LHCN-M2 (cell line): ENCODE measurements around the gene PRRG1. TPM values are rescaled to one million over a fixed set of nuclear protein-coding genes. Genes with fewer than 3 reads are reported as not detected.
"Not testable (repeated sequence)": the region's sequence is repeated elsewhere in the genome, so short reads cannot be mapped to it uniquely, and the experiment has no call there.

ENCODE experiments used
- DNase-seq: peaks from one replicate; pipeline ENCODE4 v3.0.0-alpha.2; 2012; ENCODE audit warnings: low read depth
- total RNA-seq: library from RNA; depleted of rRNA; stranded (reverse); fragments of >200 nt; gene quantifications from 2 replicates; pipeline ENCODE4 v1.2.3, GENCODE V29; 2014

Gene PRRG1
- total RNA-seq, 1 experiment from 2014 or later: 16.6 TPM

DNA sequence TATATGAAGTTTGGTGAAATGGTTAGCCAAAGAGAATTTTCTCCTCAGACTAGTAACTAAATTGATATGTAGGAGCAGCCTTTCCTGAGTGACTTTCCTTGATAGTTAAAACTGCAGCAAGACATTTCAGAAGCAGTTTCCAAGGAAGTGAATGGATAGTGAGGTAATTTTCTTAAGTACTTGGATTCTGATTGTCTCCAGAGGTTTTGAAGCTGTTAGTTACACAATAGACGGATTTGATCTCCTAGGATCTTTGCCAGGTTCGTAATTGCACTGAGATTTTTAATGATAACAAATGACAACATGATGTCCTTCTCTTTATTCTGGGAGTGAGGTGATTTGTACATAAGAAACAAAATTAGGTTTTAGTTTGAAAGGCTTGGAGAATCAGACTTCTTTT, 29.2 kb downstream of the PRRG1 start:
- DNase-seq: no peak

DNA sequence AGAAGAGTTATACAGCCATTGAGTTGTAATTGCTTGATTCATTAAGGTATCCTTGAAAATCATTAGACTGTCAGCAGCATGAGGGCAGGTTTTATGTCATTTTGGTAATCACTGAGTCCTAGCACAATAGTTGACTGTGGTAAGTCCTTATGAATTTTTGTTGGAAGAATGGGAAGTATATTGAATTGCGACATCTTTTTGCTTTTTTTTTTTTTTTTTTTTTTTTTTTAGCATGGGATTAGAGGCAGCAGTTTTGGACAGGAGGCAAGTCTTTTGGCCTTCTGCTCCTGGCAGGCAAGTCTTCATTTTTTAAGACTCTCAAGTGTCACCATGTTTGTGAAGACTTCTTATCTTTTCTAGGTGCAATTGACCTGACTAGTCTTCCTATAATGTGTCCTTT, 29.7 kb downstream of the PRRG1 start:
- no peak for DNase-seq

GRCh38 chrX:37380256-37380655, 31.1 kb downstream of the PRRG1 start:
- no peak for DNase-seq

DNA sequence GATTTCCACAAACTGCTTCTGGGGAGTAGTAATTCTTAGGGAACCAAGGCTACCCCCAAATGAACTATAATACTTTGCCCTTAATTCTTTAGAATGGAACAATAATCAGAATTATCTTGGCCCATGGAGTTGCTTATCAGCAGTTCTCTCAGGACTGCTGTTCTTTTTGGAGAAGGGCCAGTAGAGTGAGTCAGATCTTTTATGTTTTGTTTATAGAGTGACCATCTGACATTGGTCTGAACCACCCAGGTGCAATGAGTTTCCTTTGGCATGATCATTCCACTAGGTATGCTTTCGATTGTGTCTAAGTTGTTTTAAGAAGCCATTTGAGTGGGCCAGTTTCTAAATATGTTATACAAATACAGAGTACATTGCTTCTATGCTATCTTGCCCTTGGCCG, 31.8 kb downstream of the PRRG1 start:
- DNase-seq: peak; percentile 71

- DNase-seq: no peak
Observed at GRCh38 chrX:37383313-37383712, 34.1 kb downstream of the PRRG1 start.

GRCh38 chrX:37388413-37388812, 39.2 kb downstream of the PRRG1 start:
- DNase-seq: no peak

DNA sequence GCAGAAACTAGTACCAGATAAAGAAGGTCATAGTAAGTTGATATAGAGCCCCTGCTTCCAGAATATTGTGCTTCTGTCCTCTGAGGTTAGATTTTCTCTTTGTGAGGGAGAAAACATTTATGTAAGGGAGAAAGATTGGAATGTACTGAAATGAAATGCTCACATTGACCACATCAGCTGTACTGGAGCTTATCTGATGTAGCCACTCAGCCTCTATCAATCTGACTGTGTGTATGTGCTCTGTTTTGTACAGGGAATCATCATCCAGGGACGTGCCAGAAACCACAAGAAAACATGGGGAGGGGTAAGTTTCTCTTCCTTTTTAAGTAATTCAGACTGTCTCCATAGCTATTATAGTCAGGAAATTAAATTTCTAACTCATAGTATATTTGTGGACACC, 56.8 kb downstream of the PRRG1 start:
- peak; percentile 63 for DNase-seq

- no peak for DNase-seq
Observed at GRCh38 chrX:37407736-37408135, 58.6 kb downstream of the PRRG1 start.

DNA sequence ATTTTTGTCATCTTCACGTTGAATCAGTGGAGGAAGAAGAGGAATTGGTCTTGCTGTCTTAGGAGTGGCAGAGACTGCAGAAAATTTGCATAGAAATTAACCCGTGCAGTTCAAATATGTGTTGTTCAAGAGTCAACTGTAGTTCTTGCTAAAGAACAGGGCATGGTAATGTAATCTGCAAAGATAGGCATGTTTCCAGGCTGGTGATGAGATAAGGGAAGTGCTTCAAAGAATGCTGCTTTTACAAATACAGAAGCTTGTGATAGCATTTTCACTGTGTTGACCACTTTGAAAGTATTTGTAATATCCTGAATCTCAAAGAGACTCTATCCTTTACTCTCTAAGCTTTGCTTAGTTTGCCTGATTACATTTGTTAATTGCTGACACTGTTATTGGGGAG, 60.1 kb downstream of the PRRG1 start:
- DNase-seq: no peak

- peak; percentile 26 for DNase-seq
Observed at GRCh38 chrX:37420185-37420584, 71.0 kb downstream of the PRRG1 start.

- DNase-seq: peak; percentile 13
Observed at GRCh38 chrX:37420756-37421155, 71.6 kb downstream of the PRRG1 start.

- DNase-seq: peak; percentile 12
Observed at GRCh38 chrX:37424000-37424429, 74.9 kb downstream of the PRRG1 start.

- peak; percentile 37 for DNase-seq
Observed at GRCh38 chrX:37425370-37425769, 76.2 kb downstream of the PRRG1 start.

DNA sequence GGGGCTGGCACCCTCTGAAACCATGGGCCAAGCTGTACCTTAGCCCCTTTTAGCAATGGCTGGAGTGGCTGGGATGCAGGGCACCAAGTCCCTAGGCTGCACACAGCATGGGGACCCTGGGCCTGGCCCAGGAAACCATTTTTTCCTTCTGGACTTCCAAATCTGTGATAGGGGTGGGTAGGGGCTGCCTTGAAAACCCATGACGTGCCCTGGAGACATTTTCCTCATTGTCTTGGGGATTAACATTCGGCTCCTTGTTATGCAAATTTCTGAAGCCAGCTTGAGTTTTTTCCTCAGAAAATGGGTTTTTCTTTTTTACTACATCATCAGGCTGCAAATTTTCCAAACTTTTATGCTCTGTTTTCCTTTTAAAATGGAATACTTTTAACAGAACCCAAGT, 79.8 kb downstream of the PRRG1 start:
- DNase-seq: not testable (repeated sequence)

DNA sequence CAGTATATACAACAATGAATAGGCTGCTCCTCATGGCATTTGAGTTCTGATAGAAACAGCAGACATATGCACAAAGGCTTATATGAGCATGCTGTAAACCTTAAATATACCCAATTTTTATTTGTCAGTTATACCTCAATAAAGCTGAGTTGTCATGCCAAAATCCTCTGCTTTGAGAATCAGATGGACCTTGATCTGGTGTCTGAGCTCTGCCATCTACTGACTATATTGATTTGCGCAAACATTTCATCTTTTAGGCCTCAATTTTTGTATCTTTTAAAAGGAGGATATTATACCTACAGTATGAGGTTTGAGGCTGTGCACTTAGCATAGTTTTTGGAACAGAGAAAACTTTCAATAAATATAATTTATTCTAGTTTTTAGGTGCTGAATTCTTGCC, 85.2 kb downstream of the PRRG1 start:
- DNase-seq: no peak

- DNase-seq: no peak
Observed at GRCh38 chrX:37437160-37437559, 88.0 kb downstream of the PRRG1 start.

- DNase-seq: no peak
Observed at GRCh38 chrX:37441377-37441776, 92.2 kb downstream of the PRRG1 start.

GRCh38 chrX:37445182-37445581, 96.0 kb downstream of the PRRG1 start:
- DNase-seq: no peak

DNA sequence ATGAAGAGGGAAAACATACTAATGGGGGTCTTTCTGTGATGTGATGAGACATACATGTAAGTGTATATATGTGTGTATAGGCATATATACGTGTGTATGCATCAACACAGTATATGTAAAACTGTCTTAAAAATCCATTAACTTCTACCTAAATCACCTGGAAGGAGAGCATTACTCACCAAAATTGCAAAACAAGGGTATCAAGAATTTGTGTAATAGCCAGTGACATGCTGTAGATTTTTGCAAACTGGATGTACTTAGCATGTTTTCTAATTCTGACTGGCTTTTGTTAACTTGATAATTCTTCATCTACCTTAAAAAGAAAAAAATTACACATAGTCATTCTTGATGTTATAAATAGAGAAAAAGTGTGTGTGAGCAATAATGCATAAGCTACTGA, 104.7 kb downstream of the PRRG1 start:
- no peak for DNase-seq

- peak; percentile 39 for DNase-seq
Observed at GRCh38 chrX:37454537-37455285, 105.5 kb downstream of the PRRG1 start.

DNA sequence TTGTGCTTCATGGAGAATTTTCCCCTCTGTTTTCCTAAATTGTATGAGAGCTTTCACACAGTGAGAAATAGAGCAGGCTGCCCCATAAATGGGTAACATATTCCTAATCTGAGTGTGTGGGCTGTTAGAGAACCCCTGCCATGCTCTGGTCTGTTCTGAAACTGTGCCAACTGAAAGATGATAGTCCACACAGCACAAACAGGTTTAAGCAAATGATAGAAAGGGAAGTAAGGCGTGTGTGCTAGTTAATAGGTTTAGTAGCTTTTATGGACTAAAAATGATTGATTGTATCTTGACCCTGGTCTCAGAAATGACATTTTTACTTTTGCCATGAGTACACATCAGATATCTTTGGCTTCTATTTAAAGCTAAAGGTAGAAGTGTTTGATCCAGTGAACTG, 106.2 kb downstream of the PRRG1 start:
- no peak for DNase-seq

- DNase-seq: peak; percentile 72
Observed at GRCh38 chrX:37460285-37460684, 111.1 kb downstream of the PRRG1 start.

- no peak for DNase-seq
Observed at GRCh38 chrX:37462346-37462745, 113.2 kb downstream of the PRRG1 start.
